ENCODE data around the gene OSGIN1. TPM values are rescaled to one million over a fixed set of nuclear protein-coding genes. Genes with fewer than 3 reads are reported as not detected.

OSGIN1 gene
- total RNA-seq, 1 donor from 2014 or later, result 4.7 TPM

DNA sequence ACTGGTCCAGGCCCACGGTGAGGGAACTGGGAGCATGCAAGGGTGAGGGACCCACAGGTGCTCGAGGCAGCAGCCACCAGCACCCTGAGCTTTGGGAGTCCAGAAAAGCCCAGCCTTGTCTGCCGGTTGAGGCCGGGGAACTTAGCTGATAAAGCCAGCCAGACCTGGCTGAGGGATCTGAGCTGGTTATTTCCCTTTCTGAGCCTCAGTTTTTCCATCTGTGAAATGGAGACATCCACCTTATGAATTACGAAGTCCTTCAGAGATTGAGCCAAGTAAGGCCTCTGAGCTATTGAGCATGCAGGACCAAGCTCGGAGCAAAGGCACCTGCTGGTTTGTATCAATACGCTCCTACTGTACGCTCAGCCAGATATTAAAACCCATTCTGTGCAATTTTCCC, 28.8 kb downstream of the OSGIN1 start:
- DNase-seq (no peak), ATAC-seq (no peak)
- intact Hi-C loops (cut with micrococcal nuclease), result no loop called here

DNA sequence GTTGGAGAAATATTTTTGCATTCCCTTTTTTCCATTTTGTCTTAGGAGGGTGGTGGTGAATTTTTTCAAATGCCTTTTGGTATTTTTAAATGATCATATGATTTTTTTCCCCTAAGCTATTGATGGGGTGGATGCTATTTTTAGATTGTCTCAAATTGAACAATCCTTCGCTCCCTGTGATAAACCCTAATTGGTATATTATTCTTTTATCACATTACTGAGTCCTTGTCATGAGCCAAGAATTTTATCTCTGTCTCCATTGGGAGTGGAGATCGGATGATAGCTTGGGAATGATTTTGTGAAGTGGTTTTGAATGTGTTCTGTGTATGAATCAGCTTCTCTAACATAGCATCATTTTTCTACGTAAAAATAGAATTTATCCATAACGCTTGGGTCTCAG, 30.5 kb downstream of the OSGIN1 start:
- intact Hi-C loops (cut with micrococcal nuclease), result no loop called here

GRCh38 chr16:83989300-83989699, 36.3 kb downstream of the OSGIN1 start:
- DNase-seq, result no peak
- intact Hi-C loops (cut with micrococcal nuclease), result no loop called here
- ATAC-seq, result no peak

More for the DNA sequence above, 30.5 kb downstream of the OSGIN1 start:
- no peak for DNase-seq
- no peak for ATAC-seq

DNA sequence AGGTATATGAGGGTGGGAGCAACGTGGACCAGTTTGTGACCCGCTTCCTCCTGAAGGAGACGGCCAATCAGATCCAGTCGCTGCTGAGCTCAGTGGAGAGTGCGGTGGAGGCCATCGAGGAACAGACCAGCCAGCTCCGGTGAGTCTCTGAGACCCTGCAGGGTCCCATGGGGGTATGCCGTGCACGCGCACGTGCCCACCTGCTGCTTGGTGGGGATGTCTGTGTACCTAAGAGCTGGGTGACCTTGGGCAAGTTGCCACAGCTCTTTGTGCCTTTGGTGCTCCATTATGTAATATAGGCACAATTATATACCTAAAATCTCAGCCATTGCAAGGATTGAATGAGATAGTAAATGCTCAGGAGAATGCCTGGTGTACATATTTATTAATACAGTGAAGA, 37.5 kb downstream of the OSGIN1 start:
- intact Hi-C loops (cut with micrococcal nuclease), result no loop called here
- no peak for ATAC-seq
- DNase-seq, result no peak

GRCh38 chr16:83992624-83993023, 39.6 kb downstream of the OSGIN1 start:
- intact Hi-C loops (cut with micrococcal nuclease), result no loop called here
- ATAC-seq (peak; percentile 70), DNase-seq (peak; percentile 55)

- no peak for ATAC-seq
- intact Hi-C loops (cut with micrococcal nuclease), result no loop called here
- no peak for DNase-seq
Observed at GRCh38 chr16:83994087-83994486, 41.0 kb downstream of the OSGIN1 start.

GRCh38 chr16:83994703-83995102, 41.7 kb downstream of the OSGIN1 start:
- intact Hi-C loops (cut with micrococcal nuclease), result no loop called here
- DNase-seq, result no peak

GRCh38 chr16:83995754-83996153, 42.7 kb downstream of the OSGIN1 start:
- peak; percentile 65 for DNase-seq
- intact Hi-C loops (cut with micrococcal nuclease), result no loop called here

More at GRCh38 chr16:83994703-83995102, 41.7 kb downstream of the OSGIN1 start:
- ATAC-seq, result no peak

DNA sequence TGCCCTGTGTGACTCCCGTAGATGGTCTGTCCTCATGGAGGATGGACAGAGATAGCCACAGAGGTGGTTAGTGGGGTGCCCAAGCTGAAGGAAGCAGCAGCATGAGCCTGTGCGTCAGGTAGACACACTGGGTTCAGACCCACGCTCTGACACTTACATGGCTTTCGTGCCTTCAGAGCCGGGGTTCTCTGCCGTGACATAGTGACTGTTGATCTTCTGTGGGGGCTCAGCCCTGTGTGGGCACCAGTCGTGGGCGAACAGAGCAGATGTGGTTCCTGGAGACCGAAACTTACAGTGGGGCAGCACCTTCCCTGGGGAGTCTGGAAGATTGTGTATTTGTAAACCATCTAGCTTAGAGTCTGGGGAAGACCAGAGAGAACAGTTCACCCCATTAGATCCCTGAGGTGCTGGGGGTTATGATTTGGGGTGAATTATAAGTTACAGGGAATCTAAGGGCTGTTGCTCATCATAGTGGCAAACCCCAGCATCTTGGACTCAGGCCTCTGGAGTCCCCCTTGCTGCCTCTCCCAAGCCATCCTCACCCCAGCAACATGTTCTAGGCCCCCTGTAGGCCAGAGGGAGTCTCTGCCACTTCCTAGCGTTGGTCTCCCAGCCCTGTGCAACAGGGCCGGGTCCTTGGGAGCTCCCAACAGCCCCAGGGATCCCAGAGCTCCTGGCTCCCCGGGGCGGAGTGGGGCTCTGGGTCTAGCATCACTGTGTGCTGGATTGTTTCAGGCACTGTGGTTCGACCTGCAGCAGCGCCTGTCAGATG, 43.6 kb downstream of the OSGIN1 start:
- DNase-seq, result no peak
- intact Hi-C loops (cut with micrococcal nuclease), result no loop called here
- ATAC-seq, result no peak

More at GRCh38 chr16:83995754-83996153, 42.7 kb downstream of the OSGIN1 start:
- ATAC-seq, result peak; percentile 83

GRCh38 chr16:83998091-83998490, 45.1 kb downstream of the OSGIN1 start:
- ATAC-seq (no peak), DNase-seq (no peak)
- intact Hi-C loops (cut with micrococcal nuclease), result no loop called here

GRCh38 chr16:84000989-84001642, 48.1 kb downstream of the OSGIN1 start:
- DNase-seq, result no peak
- ATAC-seq, result no peak

GRCh38 chr16:84001726-84002125, 48.7 kb downstream of the OSGIN1 start:
- DNase-seq (no peak), ATAC-seq (no peak)
- intact Hi-C loops (cut with micrococcal nuclease), result no loop called here

More at GRCh38 chr16:84000989-84001642, 48.1 kb downstream of the OSGIN1 start:
- intact Hi-C loops (cut with micrococcal nuclease), result no loop called here

DNA sequence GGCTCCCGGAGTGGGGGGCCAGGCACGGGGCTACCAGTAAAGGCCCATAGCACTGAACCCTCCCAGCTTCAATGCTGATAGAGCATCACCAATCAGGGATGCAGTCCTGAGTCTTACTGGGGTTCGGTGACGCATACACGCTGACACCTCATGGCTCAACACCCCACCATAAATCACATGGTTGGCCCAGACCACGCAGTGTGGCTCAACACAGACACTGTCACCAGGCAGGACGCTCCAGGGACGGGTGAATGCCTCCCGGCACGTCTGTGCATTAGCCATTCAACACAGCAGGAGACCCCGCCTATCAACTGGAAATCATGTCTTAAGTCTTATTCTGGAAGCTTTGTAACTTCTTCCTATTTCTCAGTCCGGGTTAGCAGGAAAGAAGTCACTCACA, 50.0 kb downstream of the OSGIN1 start:
- DNase-seq, result no peak
- ATAC-seq, result no peak
- intact Hi-C loops (cut with micrococcal nuclease), result no loop called here

DNA sequence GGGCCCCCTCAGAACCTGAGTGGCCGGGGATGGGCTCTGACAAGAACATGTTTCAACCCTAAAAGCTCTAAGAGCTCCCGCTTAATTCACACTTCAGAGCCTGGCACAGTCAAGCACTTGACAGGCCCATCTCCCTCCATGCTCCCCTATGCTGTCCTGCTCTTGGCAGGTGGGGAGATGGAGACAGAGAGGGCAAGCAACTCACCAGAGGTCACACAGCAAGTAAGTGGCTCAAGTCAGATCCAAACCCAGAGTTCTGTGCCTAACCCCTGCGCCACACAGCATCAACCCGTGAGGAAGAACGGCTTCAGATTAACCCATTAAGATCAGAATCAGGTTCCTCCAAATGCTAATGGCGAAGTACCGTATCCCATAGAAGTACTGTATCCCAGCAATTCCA, 51.4 kb downstream of the OSGIN1 start:
- no peak for DNase-seq
- no peak for ATAC-seq
- intact Hi-C loops (cut with micrococcal nuclease), result no loop called here

DNA sequence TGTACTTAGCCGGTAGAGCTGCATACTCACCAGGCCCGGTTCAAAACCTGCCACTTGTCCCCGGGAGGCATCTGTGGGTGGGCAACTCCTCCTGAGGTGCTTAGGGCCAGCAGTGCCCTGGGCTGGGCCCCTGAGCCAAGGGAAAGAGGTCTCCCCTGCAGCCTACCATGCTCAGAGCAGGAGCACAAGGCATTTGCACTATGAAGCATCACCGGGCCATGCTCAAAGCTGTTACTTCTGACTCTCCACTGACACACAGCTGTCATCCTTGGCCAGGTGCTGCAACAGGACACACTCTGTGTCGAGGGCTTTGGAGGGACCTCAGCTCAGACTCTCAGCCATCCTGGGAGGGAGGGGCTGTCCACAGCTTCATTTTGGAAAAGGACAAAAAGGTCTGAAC, 52.4 kb downstream of the OSGIN1 start:
- intact Hi-C loops (cut with micrococcal nuclease), result no loop called here
- no peak for ATAC-seq

GRCh38 chr16:84007520-84007919, 54.5 kb downstream of the OSGIN1 start:
- ATAC-seq (no peak), DNase-seq (no peak)
- intact Hi-C loops (cut with micrococcal nuclease), result no loop called here

More for the DNA sequence above, 52.4 kb downstream of the OSGIN1 start:
- DNase-seq, result no peak

- DNase-seq, result no peak
- ATAC-seq, result peak; percentile 52
- intact Hi-C loops (cut with micrococcal nuclease), result no loop called here
Observed at GRCh38 chr16:84007965-84008364, 54.9 kb downstream of the OSGIN1 start.

DNA sequence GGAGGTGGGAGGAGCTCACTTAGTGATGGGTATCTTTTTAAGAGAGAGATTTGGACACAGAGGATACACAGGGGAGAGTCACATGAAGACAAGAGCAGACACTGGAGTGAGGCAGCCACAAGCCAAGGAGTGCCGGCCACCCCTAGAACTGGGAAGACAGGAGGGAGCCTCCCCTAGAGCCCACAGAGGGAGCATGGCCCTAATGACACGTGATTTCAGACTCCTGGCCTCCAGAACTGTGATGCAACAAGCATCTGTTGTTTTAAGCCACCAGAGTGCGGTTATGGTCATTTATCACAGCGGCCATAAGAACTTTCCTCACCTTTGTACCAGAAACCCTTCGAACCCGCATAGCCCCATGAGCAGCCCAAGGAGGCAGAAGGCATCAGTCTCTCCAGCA, 56.2 kb downstream of the OSGIN1 start:
- DNase-seq (no peak), ATAC-seq (no peak)
- intact Hi-C loops (cut with micrococcal nuclease), result no loop called here

DNA sequence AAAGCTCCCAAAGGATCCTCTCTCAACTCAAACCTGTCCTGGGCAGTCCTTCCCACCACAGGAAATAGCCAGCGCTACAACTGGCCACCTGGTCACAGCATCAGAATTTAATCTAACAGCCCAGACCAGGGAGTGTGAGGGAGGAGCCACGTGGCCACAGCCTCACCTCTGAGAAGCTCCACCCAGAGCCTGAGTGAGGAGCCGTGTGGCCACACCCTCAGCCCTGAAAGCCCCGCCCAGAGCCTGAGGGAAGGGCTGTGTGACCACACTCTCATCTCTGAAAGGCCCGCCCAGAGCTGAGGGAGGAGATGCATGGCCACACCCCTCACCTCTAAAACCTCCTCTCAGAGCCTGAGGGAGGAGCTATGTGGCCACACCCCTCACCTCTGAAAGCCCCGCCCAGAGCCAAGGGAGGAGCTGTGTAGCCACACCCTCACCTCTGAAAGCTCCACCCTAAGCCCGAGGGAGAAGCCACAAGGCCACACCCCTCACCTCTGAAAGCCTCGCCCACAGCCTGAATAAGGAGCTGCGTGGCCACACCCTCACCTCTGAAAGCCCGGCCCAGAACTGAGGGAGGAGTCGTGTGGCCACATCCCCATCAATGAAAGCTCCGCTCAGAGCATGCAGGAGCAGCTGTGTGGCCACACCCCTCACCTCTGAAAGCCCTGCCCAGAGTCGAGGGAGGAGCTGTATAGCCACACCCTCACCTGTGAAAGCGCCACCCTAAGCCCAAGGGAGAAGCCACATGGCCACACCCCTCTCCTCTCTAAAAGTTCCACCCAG, 60.9 kb downstream of the OSGIN1 start:
- DNase-seq (peak; percentile 44), ATAC-seq (peak; percentile 75)
- intact Hi-C loops (cut with micrococcal nuclease), result no loop called here
